Esophagus squamous epithelium (tissue), 4 donors: ENCODE results near the gene ADGRV1.

Experiments used
- POLR2A ChIP-seq, 4 donors: fragments of 450-650 bp; IDR thresholded peaks; one replicate each; pipeline ENCODE4 v1.6.1; 2017; ENCODE audit warnings: antibody characterized with exemption in 4 of 4, mild to moderate bottlenecking in 4 of 4, moderate library complexity in 3 of 4
- TF ChIP-seq, protein P1 (sequence below), 6 experiments: fragments of 450-650 bp in 4 of 6; fragments of 200-600 bp in 2 of 6; sonication (generic) in 2 of 6; IDR thresholded peaks; one replicate each; pipeline ENCODE4 v1.5.1; 2016 to 2019; ENCODE audit warnings: antibody characterized with exemption in 6 of 6, mild to moderate bottlenecking in 4 of 6, moderate library complexity in 4 of 6

DNA sequence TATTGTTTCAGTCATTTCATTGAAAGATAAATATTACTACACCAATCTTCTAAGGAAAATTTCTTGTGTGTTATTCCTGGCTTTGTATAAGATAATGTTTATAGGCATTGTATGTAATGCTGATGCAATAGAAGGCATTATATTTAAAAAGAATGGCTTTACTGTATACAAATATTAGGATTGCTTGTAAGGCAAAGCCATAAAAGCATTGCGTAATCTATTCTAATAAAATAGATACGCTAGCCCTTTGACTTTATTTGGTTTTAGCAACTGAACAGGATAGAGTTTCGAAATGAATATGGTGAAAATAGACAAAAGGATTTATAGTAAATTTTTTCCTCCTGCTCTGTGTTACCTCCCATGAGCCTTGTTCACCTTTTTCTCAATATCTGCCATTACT is 23.7 kb upstream of the ADGRV1 start:
- TF ChIP-seq, protein P1, sequence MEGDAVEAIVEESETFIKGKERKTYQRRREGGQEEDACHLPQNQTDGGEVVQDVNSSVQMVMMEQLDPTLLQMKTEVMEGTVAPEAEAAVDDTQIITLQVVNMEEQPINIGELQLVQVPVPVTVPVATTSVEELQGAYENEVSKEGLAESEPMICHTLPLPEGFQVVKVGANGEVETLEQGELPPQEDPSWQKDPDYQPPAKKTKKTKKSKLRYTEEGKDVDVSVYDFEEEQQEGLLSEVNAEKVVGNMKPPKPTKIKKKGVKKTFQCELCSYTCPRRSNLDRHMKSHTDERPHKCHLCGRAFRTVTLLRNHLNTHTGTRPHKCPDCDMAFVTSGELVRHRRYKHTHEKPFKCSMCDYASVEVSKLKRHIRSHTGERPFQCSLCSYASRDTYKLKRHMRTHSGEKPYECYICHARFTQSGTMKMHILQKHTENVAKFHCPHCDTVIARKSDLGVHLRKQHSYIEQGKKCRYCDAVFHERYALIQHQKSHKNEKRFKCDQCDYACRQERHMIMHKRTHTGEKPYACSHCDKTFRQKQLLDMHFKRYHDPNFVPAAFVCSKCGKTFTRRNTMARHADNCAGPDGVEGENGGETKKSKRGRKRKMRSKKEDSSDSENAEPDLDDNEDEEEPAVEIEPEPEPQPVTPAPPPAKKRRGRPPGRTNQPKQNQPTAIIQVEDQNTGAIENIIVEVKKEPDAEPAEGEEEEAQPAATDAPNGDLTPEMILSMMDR (IDR thresholded peaks at IDR 0.05), result no peak
- TF ChIP-seq POLR2A (IDR thresholded peaks at IDR 0.05), result no peak
